HG03521 (cell line): ENCODE results near the gene MMS22L.

Experiments
- ATAC-seq: cut with Tn5 transposase; IDR thresholded peaks from one replicate; pipeline ENCODE4 v1.9.1; 2021; ENCODE audit warnings: mild to moderate bottlenecking, moderate library complexity; ENCODE audit not compliant: unreplicated experiment

The MMS22L gene

DNA sequence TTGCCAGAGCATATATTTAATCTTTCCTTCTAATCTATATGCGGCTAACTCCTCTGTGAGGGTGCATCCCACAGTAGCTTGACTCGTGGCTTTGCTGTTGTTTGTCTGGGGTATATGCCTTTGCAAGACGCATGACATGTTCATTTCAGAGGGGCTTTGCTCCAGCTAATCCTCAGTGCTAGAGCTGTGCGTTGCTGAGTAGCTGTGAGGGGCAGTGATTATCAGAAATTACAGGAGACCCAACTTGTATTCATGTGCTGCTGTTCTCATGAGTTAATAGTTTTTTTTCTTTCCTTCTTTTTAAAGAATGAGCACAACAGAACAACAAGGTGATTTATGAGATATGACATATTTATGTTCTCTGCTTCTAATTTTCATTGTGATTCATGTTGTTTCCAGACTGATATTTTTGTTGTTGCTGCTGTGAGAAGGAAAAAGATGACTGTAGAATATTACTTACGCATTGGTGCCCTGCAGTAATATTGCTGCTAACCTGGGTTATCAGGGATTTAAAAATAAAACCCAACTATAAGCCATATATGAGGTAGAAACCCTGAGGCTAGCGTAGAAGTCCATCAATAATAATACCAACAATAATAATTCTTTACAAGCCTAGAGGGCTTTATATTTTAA is 190.2 kb downstream of the MMS22L start:
- ATAC-seq, result no peak
